Measurements from ENCODE around the gene UCKL1. TPM values are rescaled to one million over a fixed set of nuclear protein-coding genes. Genes with fewer than 3 reads are reported as not detected.

The UCKL1 gene
- total RNA-seq, 4 donors from 2014 or later: 24.4 to 47.7 (median 27.1) TPM

DNA sequence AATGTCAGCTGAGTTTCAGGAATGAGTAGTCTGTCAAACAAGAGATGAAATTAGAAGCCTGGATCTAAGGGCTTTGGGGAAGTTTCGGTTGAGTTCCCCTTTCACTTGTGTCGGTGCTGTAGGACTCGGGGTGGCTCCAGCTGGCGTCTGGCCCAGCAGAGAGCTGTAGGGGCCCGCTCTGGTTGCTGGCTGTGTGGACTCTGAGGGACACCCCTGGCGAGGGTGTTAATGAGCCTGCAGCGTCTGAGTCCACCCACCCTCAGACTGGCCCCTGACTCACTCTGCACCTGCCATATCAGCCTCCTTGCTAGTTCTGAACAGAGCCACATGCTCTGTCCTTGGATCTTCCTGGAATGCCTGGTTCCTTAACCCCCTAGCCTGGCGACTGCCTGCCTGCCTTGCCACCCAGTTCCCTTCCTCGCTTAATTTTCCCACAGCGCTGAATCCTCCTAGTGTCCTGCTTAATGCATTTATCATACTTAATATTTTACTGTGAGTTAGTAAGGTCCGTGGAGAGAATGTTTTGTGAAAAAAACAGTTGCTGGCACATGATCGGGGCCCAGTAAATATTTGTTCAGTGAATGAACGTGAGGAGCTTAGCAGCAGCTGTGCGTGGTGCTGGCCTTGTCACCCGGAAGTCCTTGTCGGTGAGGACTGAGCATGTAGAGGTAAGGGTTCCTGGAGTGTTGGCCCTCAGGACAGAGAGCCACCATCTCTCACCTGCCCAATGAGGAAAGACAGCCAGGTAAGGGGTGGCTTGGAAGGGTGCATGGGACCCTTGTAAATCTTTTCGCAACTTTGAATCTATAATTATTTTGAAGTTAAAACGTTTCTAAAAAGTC, 59.7 kb downstream of the UCKL1 start:
- TF ChIP-seq, protein P1, sequence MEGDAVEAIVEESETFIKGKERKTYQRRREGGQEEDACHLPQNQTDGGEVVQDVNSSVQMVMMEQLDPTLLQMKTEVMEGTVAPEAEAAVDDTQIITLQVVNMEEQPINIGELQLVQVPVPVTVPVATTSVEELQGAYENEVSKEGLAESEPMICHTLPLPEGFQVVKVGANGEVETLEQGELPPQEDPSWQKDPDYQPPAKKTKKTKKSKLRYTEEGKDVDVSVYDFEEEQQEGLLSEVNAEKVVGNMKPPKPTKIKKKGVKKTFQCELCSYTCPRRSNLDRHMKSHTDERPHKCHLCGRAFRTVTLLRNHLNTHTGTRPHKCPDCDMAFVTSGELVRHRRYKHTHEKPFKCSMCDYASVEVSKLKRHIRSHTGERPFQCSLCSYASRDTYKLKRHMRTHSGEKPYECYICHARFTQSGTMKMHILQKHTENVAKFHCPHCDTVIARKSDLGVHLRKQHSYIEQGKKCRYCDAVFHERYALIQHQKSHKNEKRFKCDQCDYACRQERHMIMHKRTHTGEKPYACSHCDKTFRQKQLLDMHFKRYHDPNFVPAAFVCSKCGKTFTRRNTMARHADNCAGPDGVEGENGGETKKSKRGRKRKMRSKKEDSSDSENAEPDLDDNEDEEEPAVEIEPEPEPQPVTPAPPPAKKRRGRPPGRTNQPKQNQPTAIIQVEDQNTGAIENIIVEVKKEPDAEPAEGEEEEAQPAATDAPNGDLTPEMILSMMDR (IDR thresholded peaks at IDR 0.05; ENCODE audit: low read depth): no peak

DNA sequence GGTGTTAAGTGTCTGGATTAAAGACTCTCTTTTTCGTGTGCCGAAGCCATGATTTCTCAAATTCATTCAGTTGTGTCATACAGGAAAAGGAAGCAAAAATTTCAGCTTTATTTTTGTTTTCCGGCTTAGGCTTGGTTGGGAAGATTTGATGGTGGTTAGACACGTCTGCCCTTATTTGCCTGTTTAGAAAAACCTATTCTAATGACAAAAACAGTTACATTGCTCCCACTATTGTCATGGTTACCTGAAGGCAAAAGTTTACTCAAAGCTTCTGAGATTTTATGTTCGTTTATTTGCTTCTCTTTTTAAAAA, 60.3 kb downstream of the UCKL1 start:
- TF ChIP-seq, protein P1 (IDR thresholded peaks at IDR 0.05; ENCODE audit: low read depth): no peak

DNA sequence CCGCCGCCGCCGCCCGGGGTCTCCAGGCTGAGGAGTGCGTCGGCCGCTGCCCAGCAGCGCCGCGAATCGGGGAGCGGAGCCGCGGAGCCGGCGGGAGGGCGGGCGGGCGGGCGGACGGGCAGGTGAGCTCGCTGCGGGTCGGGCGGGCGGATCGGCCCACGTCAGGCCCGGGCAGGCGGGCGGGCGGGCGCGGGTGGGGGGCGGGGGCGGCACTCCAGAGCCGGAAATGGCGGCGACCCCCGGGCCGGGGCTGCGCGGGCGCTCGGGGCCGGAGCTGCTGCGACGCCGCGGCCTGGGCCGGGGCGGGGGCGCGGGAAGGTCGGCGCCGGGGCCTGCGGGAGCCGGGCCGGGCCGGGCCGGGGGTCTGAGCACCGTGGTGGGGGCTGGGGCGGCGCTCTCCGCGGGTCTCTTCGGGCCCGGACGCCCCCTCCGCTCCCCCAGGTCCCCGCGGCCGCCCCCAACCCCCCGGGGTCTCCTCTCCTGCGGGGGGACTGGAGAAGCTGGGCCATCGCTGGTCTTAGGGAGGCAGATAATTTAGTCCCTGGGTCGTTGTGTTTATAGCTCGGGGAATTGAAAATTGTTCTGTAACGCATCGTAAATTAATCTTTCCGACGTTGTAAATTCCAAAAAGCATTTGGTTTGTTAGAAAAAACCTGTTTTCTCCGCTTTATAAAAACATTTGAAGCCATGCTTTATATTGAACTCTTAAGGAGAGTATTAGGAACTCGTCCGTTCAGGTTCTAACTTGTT, 60.8 kb downstream of the UCKL1 start:
- TF ChIP-seq, protein P1 (IDR thresholded peaks at IDR 0.05; ENCODE audit: low read depth): no peak

DNA sequence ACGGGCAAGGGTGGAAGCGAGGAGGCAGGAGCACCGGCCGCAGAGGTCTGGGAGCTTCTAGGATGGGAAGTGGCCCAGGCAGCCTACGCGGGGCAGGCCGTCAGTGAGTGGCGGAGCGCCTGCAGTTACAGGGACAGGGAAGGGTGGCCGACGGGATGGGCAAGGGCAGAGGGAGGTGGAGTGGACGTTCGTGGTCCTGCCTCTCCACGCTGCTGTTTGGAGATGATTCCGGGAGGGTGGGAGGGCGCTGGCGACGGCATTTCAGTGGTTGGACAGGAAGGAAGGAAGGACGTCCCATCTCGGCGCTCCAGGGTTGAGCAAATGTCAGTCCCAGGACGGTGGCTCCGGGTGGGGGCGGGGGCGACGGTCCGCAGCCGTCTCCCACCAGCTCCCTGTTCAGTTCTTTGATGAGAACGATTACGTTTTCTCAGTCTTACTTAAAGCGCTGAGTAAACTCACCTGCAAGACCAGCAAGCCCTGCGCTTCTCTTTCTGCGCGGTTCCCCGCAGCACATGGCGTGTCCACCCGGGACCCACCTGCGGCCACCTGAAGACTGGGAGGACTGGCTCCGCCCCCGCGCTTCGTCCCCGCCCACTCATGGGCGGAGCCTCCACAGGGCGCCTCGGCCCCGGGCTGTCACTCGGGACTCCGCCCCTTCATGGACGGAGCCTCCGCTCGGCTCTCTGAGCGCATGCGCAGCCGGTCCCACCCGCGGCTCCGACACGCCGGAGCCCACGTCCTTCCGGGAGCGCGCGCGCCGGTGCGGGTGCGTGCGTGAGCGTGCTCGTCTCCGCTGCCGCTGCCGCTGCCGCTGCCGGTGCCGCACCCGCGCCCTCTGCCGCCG, 61.6 kb downstream of the UCKL1 start, which contains the start of gene DNAJC5:
TSS of gene DNAJC5 (plus strand) at position 769 of the 844 bp plus-strand sequence. CDS start 33,220 bp downstream, outside the sequence.
- TF ChIP-seq, protein P1 (IDR thresholded peaks at IDR 0.05; ENCODE audit: low read depth): no peak

DNA sequence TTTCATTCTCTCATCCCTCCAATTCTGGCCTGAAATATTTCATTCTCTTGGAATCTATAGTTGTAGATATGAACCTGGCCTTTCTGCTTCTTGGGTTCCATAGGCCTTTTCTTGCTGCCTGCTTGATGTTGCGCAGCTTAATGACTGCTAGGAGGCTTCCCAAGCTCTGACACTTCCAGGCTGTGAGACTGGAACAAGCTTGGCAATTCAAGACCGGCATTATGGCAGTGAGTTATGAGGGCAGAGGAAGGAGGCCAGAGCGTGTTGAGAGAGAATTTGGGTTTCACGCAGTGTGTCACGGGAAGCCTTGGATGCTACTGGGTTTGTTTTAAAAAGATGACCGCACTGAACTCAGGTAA, 62.2 kb downstream of the UCKL1 start:
- TF ChIP-seq, protein P1 (IDR thresholded peaks at IDR 0.05; ENCODE audit: low read depth): no peak

DNA sequence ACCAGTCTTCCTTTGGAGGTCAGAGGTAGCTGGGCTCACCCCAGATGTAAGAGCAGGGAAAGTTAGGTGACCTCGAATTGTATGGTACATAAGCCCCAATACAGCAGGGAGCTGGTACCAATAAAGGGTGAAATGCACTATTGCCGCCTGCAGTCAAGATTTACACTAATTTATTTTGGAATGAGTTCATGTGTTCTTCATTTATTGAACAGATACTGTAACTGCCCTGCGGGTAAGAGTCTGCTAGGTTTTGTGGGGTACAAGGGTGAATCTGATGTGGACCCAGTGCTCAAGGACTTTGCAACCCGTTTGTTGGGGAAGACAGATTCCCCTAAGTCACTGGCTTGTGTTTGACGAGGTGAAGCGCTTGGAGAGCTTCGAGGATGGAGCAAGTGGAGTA, 63.8 kb downstream of the UCKL1 start:
- TF ChIP-seq, protein P1 (IDR thresholded peaks at IDR 0.05; ENCODE audit: low read depth): no peak

All from subcutaneous adipose tissue (tissue), 4 donors.